HuH-7 (cell line): ENCODE measurements around the gene MMP26.

ENCODE experiments used
- DNase-seq: peaks from one replicate; pipeline ENCODE4 v3.0.0; 2011; ENCODE audit warnings: low spot score

MMP26 gene

DNA sequence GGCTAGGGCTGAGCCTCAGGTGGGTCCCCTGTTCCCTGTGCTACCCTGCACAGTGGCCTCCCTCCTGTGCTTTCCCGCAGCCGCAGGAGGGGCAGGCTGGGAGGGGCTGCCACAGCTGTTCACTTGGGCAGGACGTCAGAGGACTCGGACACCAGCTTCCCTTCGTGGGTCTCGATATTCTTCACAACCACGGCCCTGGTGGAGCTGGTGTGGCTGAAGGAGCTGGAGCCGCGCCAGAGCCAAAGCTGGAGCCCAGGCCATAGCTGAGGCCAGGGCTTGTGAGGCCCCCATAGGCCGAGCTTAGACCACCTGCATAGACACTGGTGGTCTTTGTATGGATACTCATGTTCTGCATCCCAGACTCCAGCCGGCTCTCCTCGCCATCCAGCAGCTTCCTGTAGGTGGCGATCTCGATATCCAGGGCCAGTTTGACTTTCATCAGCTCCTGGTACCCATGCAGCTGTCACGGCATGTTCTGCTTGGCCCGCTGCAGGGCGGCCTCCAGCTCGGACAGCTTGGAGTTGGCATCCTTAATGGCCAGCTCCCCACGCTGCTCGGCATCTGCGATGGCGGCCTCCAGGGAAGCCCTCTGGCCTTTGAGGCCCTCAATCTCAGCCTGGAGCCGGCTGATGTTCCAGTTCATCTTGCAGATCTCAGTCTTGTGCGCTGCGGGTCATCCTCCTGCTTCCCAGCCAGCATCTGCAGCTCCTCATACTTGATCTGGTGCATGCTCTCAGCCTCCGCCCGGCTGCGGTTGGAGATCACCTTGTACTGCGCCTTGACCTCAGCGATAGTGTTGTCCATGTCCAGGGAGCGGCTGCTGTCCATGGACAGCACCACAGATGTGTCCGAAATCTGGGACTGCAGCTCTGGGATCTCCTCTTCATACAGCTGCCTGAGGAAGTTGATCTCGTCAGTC is 18.3 kb downstream of the MMP26 start:
- peak; percentile 20 for DNase-seq

DNA sequence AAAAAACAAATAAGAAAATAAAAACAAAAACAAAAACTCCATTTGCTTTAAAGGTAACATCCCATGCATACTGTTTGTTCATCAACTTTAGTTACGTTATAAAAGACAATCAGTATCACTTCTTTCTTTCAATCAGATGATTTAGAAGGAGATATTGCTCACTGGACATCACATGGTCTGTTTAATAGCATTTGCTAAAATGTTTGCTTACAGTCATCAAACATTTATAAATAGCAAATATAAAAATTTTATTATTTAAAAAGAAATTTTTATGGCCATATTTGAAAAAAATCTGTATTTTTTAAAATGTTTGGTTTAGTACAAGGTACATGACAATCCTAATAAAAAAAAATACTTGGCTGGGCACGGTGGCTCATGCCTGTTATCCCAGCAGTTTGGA is 22.6 kb downstream of the MMP26 start:
- DNase-seq = no peak

DNA sequence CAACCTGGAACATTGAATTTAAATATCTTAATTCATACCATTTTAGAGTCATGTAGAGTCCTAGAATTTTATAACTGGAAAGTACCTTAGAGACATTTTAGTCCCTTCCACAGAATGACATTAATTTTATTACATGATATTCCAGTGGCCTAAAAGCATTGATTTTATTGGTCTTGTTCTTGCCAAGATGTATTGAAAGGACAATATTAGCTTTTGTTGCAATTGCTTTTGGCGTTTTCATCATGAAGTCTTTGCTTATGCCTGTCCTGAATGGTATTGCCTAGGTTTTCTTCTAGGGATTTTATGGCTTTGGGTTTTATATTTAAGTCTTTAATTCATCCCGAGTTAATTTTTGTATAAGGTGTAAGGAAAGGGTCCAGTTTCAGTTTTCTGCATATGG is 36.2 kb downstream of the MMP26 start:
- no peak for DNase-seq

DNA sequence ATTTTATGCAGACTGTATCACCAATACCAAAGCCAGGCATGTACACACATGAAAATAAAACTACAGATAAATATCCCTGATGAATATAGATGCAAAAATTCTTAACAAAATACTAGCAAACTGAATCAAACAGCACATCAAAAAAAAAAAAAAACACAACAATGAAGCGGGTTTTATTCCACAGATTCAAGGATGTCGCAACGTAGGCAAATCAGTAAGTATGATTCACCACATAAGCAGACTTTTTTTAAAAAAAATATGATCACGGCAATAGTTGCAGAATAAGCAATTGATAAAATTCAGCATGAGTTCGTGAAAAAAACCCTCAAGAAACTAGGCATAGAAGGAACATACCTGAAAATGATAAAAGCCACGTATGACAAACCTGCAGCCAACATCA is 43.9 kb downstream of the MMP26 start:
- no peak for DNase-seq

DNA sequence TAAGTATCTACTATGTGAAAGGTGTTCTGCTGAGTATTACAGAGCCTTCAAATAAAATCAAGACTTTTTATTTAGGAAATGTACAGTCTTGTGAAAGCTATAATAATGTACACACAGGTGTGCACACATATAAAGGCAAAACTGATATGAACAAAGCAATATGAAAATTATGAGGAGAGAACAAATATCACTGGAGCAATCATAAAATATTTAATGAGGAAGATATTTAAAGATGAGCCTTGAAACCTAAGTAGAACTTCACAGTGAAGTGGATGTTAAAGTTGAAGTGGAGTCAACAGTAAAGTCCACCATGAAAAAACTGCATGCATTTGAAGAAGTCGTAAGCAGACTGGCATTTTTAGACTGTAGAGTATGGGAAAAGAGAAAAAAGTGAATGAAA is 46.6 kb downstream of the MMP26 start:
- no peak for DNase-seq
